HEK293 (cell line): Measurements from ENCODE around the gene RPL7A.

Experiments
- PATZ1 ChIP-seq: fragments of 450-650 bp; formaldehyde crosslinking; IDR thresholded peaks from 2 replicates; pipeline ENCODE4 v1.5.1; 2016; ENCODE audit warnings: missing biosample characterization, missing genetic modification characterization
- ZBTB11 ChIP-seq: fragments of 450-650 bp; formaldehyde crosslinking; conservative IDR thresholded peaks from 2 replicates; pipeline ENCODE4 v1.5.1; 2016; ENCODE audit warnings: low read depth, missing biosample characterization, missing genetic modification characterization
- ZNF292 ChIP-seq: fragments of 450-650 bp; formaldehyde crosslinking; IDR thresholded peaks from 2 replicates; pipeline ENCODE4 v1.5.1; 2016; ENCODE audit warnings: low read depth, missing biosample characterization, missing genetic modification characterization, borderline replicate concordance

- TF ChIP-seq PATZ1 (no peak), ZNF292 (tag by site-specific recombination) (no peak), ZBTB11 (tag by site-specific recombination) (no peak)
These were observed 23.3 kb downstream of the RPL7A start for GRCh38 chr9:133371261-133371711.
